CD4-positive, alpha-beta T cell (primary cell): ENCODE results near the gene FAP. TPM values are rescaled to one million over a fixed set of nuclear protein-coding genes. Genes with fewer than 3 reads are reported as not detected.

Experiments used
- ATAC-seq: fragments of 200-7000 bp; cut with Tn5 transposase; one replicate; pipeline ENCODE4 v1.10.0; 2022; ENCODE audit warnings: mild to moderate bottlenecking; ENCODE audit not compliant: poor library complexity
- CTCF ChIA-PET: fragments of 350-600 bp; sonication (Branson Sonifier 250); formaldehyde crosslinking; loops from one replicate; lab custom pipeline; 2021; ENCODE audit warnings: antibody characterized with exemption, inconsistent platforms; lab: Charles Lee
- POLR2A ChIA-PET: fragments of 350-600 bp; sonication (Branson Sonifier 250); formaldehyde crosslinking; loops from one replicate; lab custom pipeline; 2021; ENCODE audit warnings: antibody characterized with exemption, inconsistent platforms; lab: Charles Lee
- DNase-seq, 14 experiments: peaks; one replicate each; pipeline ENCODE4 v3.0.0-alpha.2; 2013 to 2020; ENCODE audit warnings: mixed read lengths in 2 of 14
- H3K27ac ChIP-seq, 2 donors: one replicate each; pipeline versions ENCODE4 v1.5.1 to v1.7.0; 2013; ENCODE audit warnings: low read length in 2 of 2, low read depth in 1 of 2, mild to moderate bottlenecking in 1 of 2
- H3K27me3 ChIP-seq, 2 experiments: 1 replicate in 1 of 2; 2 replicates in 1 of 2; pipeline versions ENCODE4 v1.6.1 to v1.7.0; 2013; ENCODE audit warnings: low read length in 2 of 2, control low read depth in 1 of 2, mild to moderate bottlenecking in 1 of 2, moderate library complexity in 1 of 2; ENCODE audit not compliant: insufficient read depth in 2 of 2, control insufficient read depth in 1 of 2
- H3K36me3 ChIP-seq: one replicate; pipeline ENCODE4 v1.6.1; 2013; ENCODE audit warnings: low read length, control low read depth; ENCODE audit not compliant: insufficient read depth
- H3K4me1 ChIP-seq: one replicate; pipeline ENCODE4 v1.6.1; 2013; ENCODE audit warnings: low read length, control low read depth; ENCODE audit not compliant: insufficient read depth
- H3K4me3 ChIP-seq: one replicate; pipeline ENCODE4 v1.5.1; 2013; ENCODE audit warnings: mild to moderate bottlenecking, low read length, moderate library complexity
- H3K9me3 ChIP-seq, 2 experiments: 1 replicate in 1 of 2; 2 replicates in 1 of 2; pipeline versions ENCODE4 v1.6.1 to v1.7.0; 2013; ENCODE audit warnings: low read length in 2 of 2, mild to moderate bottlenecking in 2 of 2, control low read depth in 1 of 2, moderate library complexity in 1 of 2; ENCODE audit not compliant: control insufficient read depth in 1 of 2, insufficient read depth in 1 of 2
- H3K27ac Mint-ChIP-seq: one replicate; pipeline ENCODE4 v1.8.0; 2020; ENCODE audit warnings: mixed read lengths
- H3K27me3 Mint-ChIP-seq: one replicate; pipeline ENCODE4 v1.8.0; 2021; ENCODE audit warnings: mixed read lengths
- H3K36me3 Mint-ChIP-seq: one replicate; pipeline ENCODE4 v1.8.0; 2021; ENCODE audit warnings: low read depth, mixed read lengths
- H3K4me1 Mint-ChIP-seq: one replicate; pipeline ENCODE4 v1.8.0; 2021; ENCODE audit warnings: low read depth, mixed read lengths
- H3K4me3 Mint-ChIP-seq: one replicate; pipeline ENCODE4 v1.8.0; 2020; ENCODE audit warnings: mild to moderate bottlenecking, mixed read lengths
- H3K9me3 Mint-ChIP-seq: one replicate; pipeline ENCODE4 v1.8.0; 2020; ENCODE audit warnings: mixed read lengths
- CTCF ChIP-seq: fragments of 200-600 bp; IDR thresholded peaks from one replicate; pipeline ENCODE4 v1.8.0; 2022; ENCODE audit warnings: antibody characterized with exemption, mild to moderate bottlenecking
- intact Hi-C, 2 experiments: fragments of 100-400 bp; cut with DNase I in 1 of 2; cut with micrococcal nuclease in 1 of 2; formaldehyde crosslinking; loops; one replicate each; pipeline versions ENCODE4 v1.15.1 to v1.9.0; 2023 to 2025; cut with DNase I, micrococcal nuclease
- total RNA-seq, 174 experiments: library from RNA in 2 of 174; stranded (reverse) in 2 of 174; gene quantifications; one replicate each; pipeline ENCODE4 v1.2.3 and lab custom pipeline; 2021 to 2026

The FAP gene
- total RNA-seq, 2 experiments from 2014 or later, result not detected

- Mint-ChIP-seq H3K9me3 (no peaks in the 10 kb centered on the region), H3K27me3 (peaks cover 50% of the 10 kb centered on the region), H3K27ac (no peak overlapping the region), H3K4me3 (no peak overlapping the region), H3K36me3 (no peaks in the 10 kb centered on the region), H3K4me1 (no peaks in the 10 kb centered on the region)
- TF ChIP-seq CTCF, result no peak
- CTCF ChIA-PET, result no interaction called here
- intact Hi-C loops, result loop anchor here (5.0 kb wide), 2 partner anchors 147 to 152 kb away; no protein-coding TSS in a partner anchor
- no peak overlapping the region for H3K4me3 ChIP-seq
- no peaks in the 10 kb centered on the region for H3K9me3 ChIP-seq
- no peaks in the 10 kb centered on the region for H3K4me1 ChIP-seq
- POLR2A ChIA-PET, result no interaction called here
- H3K27ac ChIP-seq, result no peak overlapping the region
- H3K36me3 ChIP-seq, result no peaks in the 10 kb centered on the region
- ATAC-seq, result no peak
- H3K27me3 ChIP-seq, result peaks cover 7 to 15% of the 10 kb centered on the region in 2 experiments
- DNase-seq, result no peak
Measured at GRCh38 chr2:162149940-162150339, 93.3 kb downstream of the FAP start.

- no peaks in the 10 kb centered on the region for H3K9me3 ChIP-seq
- Mint-ChIP-seq H3K27me3 (peaks cover 46% of the 10 kb centered on the region), H3K9me3 (no peaks in the 10 kb centered on the region), H3K27ac (no peak overlapping the region), H3K36me3 (no peaks in the 10 kb centered on the region), H3K4me3 (no peak overlapping the region), H3K4me1 (no peaks in the 10 kb centered on the region)
- DNase-seq, result no peak
- intact Hi-C loops, result no loop called here
- POLR2A ChIA-PET, result no interaction called here
- TF ChIP-seq CTCF, result no peak
- H3K27me3 ChIP-seq, result peaks cover 5 to 15% of the 10 kb centered on the region in 2 experiments
- H3K27ac ChIP-seq, result no peak overlapping the region
- no peaks in the 10 kb centered on the region for H3K36me3 ChIP-seq
- no peak for ATAC-seq
- H3K4me3 ChIP-seq, result no peak overlapping the region
- no peaks in the 10 kb centered on the region for H3K4me1 ChIP-seq
- CTCF ChIA-PET, result no interaction called here
Measured at GRCh38 chr2:162149466-162149865, 93.8 kb downstream of the FAP start.

- intact Hi-C loops, result no loop called here
- no peaks in the 10 kb centered on the region for H3K36me3 Mint-ChIP-seq
- ChIA-PET POLR2A (no interaction called here), CTCF (interaction anchor here (0.7 kb wide), 1 partner anchor 514 kb away, joined by 3 read pairs; no protein-coding TSS in a partner anchor)
- peaks cover 4 to 15% of the 10 kb centered on the region in 2 experiments for H3K27me3 ChIP-seq
- H3K4me1 Mint-ChIP-seq, result no peaks in the 10 kb centered on the region
- no peak overlapping the region for H3K4me3 ChIP-seq
- H3K4me3 Mint-ChIP-seq, result no peak overlapping the region
- H3K36me3 ChIP-seq, result no peaks in the 10 kb centered on the region
- no peak overlapping the region for H3K27ac ChIP-seq
- ATAC-seq (no peak), DNase-seq (no peak)
- no peaks in the 10 kb centered on the region for H3K4me1 ChIP-seq
- peaks cover 45% of the 10 kb centered on the region for H3K27me3 Mint-ChIP-seq
- H3K9me3 ChIP-seq, result no peaks in the 10 kb centered on the region
- no peaks in the 10 kb centered on the region for H3K9me3 Mint-ChIP-seq
- no peak for TF ChIP-seq CTCF
- no peak overlapping the region for H3K27ac Mint-ChIP-seq
Measured at GRCh38 chr2:162148956-162149355, 94.3 kb downstream of the FAP start.
